Nephron progenitor cell (in vitro differentiated cells): ENCODE results near the gene SMIM41.

Experiments used
- DNase-seq: peaks from one replicate; pipeline ENCODE4 v3.0.0; 2021
- H3K27ac Mint-ChIP-seq: 2 replicates; pipeline ENCODE4 v1.8.0; 2021; ENCODE audit warnings: mild to moderate bottlenecking, moderate library complexity, mixed read lengths
- H3K27me3 Mint-ChIP-seq: 2 replicates; pipeline ENCODE4 v1.8.0; 2021; ENCODE audit warnings: mild to moderate bottlenecking, low read depth, mixed read lengths; ENCODE audit not compliant: poor library complexity
- H3K36me3 Mint-ChIP-seq: 2 replicates; pipeline ENCODE4 v1.8.0; 2021; ENCODE audit warnings: low read depth, mixed read lengths
- H3K4me1 Mint-ChIP-seq: 2 replicates; pipeline ENCODE4 v1.8.0; 2021; ENCODE audit warnings: mixed read lengths
- H3K4me3 Mint-ChIP-seq: 2 replicates; pipeline ENCODE4 v1.8.0; 2021; ENCODE audit warnings: mild to moderate bottlenecking, moderate library complexity, mixed read lengths
- H3K9me3 Mint-ChIP-seq: 2 replicates; pipeline ENCODE4 v1.8.0; 2021; ENCODE audit warnings: mild to moderate bottlenecking, moderate library complexity, mixed read lengths
- CTCF ChIP-seq: fragments of 200-600 bp; sonication (generic); IDR thresholded peaks from 2 replicates; pipeline ENCODE4 v1.5.0; 2021; ENCODE audit warnings: antibody characterized with exemption

Gene SMIM41

GRCh38 chr12:52146822-52147366 is 67.4 kb downstream of the SMIM41 start:
- Mint-ChIP-seq H3K27ac (no peak overlapping the region), H3K9me3 (no peaks in the 10 kb centered on the region), H3K4me1 (peaks cover 25% of the 10 kb centered on the region), H3K27me3 (peaks cover 5% of the 10 kb centered on the region), H3K4me3 (no peak overlapping the region), H3K36me3 (no peaks in the 10 kb centered on the region)
- no peak for DNase-seq
- no peak for TF ChIP-seq CTCF

GRCh38 chr12:52147367-52147963 is 68.0 kb downstream of the SMIM41 start:
- no peak for TF ChIP-seq CTCF
- no peak overlapping the region for H3K4me3 Mint-ChIP-seq
- no peak for DNase-seq
- no peaks in the 10 kb centered on the region for H3K9me3 Mint-ChIP-seq
- H3K27me3 Mint-ChIP-seq: peaks cover 6% of the 10 kb centered on the region
- H3K27ac Mint-ChIP-seq: no peak overlapping the region
- H3K36me3 Mint-ChIP-seq: no peaks in the 10 kb centered on the region
- H3K4me1 Mint-ChIP-seq: peaks cover 24% of the 10 kb centered on the region

- DNase-seq: no peak
- Mint-ChIP-seq H3K9me3 (no peaks in the 10 kb centered on the region), H3K27ac (no peak overlapping the region), H3K27me3 (peaks cover 6% of the 10 kb centered on the region), H3K36me3 (no peaks in the 10 kb centered on the region), H3K4me3 (no peak overlapping the region), H3K4me1 (peaks cover 24% of the 10 kb centered on the region)
- no peak for TF ChIP-seq CTCF
Measured at GRCh38 chr12:52147964-52148463, 68.5 kb downstream of the SMIM41 start.

- peaks cover 6% of the 10 kb centered on the region for H3K27me3 Mint-ChIP-seq
- peaks cover 18% of the 10 kb centered on the region for H3K4me1 Mint-ChIP-seq
- no peak for DNase-seq
- no peak overlapping the region for H3K27ac Mint-ChIP-seq
- no peaks in the 10 kb centered on the region for H3K36me3 Mint-ChIP-seq
- TF ChIP-seq CTCF: no peak
- no peak overlapping the region for H3K4me3 Mint-ChIP-seq
- H3K9me3 Mint-ChIP-seq: no peaks in the 10 kb centered on the region
Measured at GRCh38 chr12:52148464-52149181, 69.1 kb downstream of the SMIM41 start.

- Mint-ChIP-seq H3K4me1 (peaks cover 12% of the 10 kb centered on the region), H3K27ac (no peak overlapping the region), H3K36me3 (no peaks in the 10 kb centered on the region), H3K4me3 (no peak overlapping the region), H3K9me3 (no peaks in the 10 kb centered on the region), H3K27me3 (peaks cover 6% of the 10 kb centered on the region)
- TF ChIP-seq CTCF: no peak
- no peak for DNase-seq
Measured at GRCh38 chr12:52149182-52149641, 69.7 kb downstream of the SMIM41 start.
